GM19468 (cell line): Measurements from ENCODE around the gene PPM1M.

Experiments
- ATAC-seq: cut with Tn5 transposase; IDR thresholded peaks from one replicate; pipeline ENCODE4 v1.9.1; 2021; ENCODE audit warnings: mild to moderate bottlenecking, moderate library complexity, moderate number of reproducible peaks; ENCODE audit not compliant: unreplicated experiment; ENCODE audit errors: extremely low read depth

Gene PPM1M

GRCh38 chr3:52245322-52246263 is at the start of gene PPM1M:
PPM1M (plus strand) TSS chr3:52245759; CDS start chr3:52245825, 66 bp downstream.
- no peak for ATAC-seq

- no peak for ATAC-seq
Observed at GRCh38 chr3:52195823-52196331, 49.7 kb upstream of the PPM1M start.

GRCh38 chr3:52196977-52197376 is 48.6 kb upstream of the PPM1M start:
- no peak for ATAC-seq

GRCh38 chr3:52197499-52197841 is 48.1 kb upstream of the PPM1M start:
- ATAC-seq = no peak

GRCh38 chr3:52197842-52198625 is 47.5 kb upstream of the PPM1M start, which contains the start of gene ALAS1:
ALAS1 (plus strand) TSS chr3:52198160; CDS start chr3:52199242, 1,082 bp downstream.
- ATAC-seq = peak; percentile 77

- no peak for ATAC-seq
Observed at GRCh38 chr3:52198643-52199608, 46.6 kb upstream of the PPM1M start.

GRCh38 chr3:52200981-52201679 is 44.4 kb upstream of the PPM1M start:
- ATAC-seq = no peak

- no peak for ATAC-seq
Observed at GRCh38 chr3:52202384-52203077, 43.0 kb upstream of the PPM1M start.

- ATAC-seq = no peak
Observed at GRCh38 chr3:52203701-52204100, 41.9 kb upstream of the PPM1M start.

- no peak for ATAC-seq
Observed at GRCh38 chr3:52204337-52205073, 41.1 kb upstream of the PPM1M start.

GRCh38 chr3:52205727-52206372 is 39.7 kb upstream of the PPM1M start:
- ATAC-seq = no peak

GRCh38 chr3:52208556-52208955 is 37.0 kb upstream of the PPM1M start:
- no peak for ATAC-seq

- ATAC-seq = no peak
Observed at GRCh38 chr3:52210037-52210436, 35.5 kb upstream of the PPM1M start.

- ATAC-seq = no peak
Observed at GRCh38 chr3:52210550-52211046, 35.0 kb upstream of the PPM1M start.

GRCh38 chr3:52211268-52211891 is 34.2 kb upstream of the PPM1M start:
- ATAC-seq = no peak

GRCh38 chr3:52213005-52213404 is 32.6 kb upstream of the PPM1M start:
- ATAC-seq = no peak

GRCh38 chr3:52213901-52214300 is 31.7 kb upstream of the PPM1M start:
- ATAC-seq = no peak
